Fibroblast of mammary gland (primary cell): ENCODE results near the gene PLEKHA1.

ENCODE experiments used
- DNase-seq: peaks from one replicate; pipeline ENCODE4 v3.0.0-alpha.2; 2010; ENCODE audit warnings: low read depth
- H3K4me3 ChIP-seq: 2 replicates; pipeline ENCODE4 v1.5.1; 2011; ENCODE audit warnings: low read depth, mild to moderate bottlenecking, low read length, moderate library complexity; ENCODE audit not compliant: control insufficient read depth
- CTCF ChIP-seq: conservative IDR thresholded peaks from 2 replicates; pipeline ENCODE4 v1.5.1; 2011; ENCODE audit warnings: low read depth, low read length, inconsistent platforms; ENCODE audit not compliant: control insufficient read depth, insufficient read depth

The PLEKHA1 gene

GRCh38 chr10:122463466-122464249 is 89.2 kb downstream of the PLEKHA1 start:
- TF ChIP-seq CTCF = no peak
- peak overlapping the region; percentile 94 for H3K4me3 ChIP-seq
- no peak for DNase-seq

DNA sequence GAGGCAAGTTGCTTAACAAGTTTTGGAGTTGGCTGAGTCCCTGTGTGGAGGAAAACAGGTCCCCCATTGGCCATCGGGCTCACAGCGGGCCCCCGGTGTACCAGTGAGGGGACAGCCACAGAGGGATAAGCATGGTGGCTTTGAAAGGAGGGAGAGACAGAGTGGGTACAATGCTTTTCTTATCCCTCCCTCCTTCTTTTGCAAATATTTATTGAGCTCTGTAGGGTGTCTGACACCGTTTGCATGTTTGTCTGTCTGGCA is 89.7 kb downstream of the PLEKHA1 start:
- no peak for DNase-seq
- TF ChIP-seq CTCF = no peak
- H3K4me3 ChIP-seq = peak overlapping the region; percentile 94

DNA sequence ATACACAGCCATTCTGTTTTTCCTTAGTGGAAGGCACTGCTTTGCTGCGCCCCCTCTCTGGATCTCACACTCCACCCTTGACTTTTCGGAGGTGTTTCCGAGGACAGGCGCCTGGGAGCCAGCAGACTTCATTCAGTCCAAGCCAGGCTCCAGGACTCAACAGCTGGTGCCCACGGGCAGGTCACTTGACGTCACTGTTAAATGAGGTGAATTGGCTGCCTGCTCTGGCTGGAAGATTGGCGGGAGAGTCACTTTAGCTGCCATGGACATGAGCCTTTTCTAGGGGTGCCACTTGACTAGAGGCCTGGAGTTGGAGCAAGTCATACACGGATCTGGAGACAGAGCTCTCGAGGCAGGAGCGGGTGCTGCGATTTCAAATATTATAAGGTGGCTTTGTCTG is 90.1 kb downstream of the PLEKHA1 start:
- DNase-seq = no peak
- peak overlapping the region; percentile 94 for H3K4me3 ChIP-seq

GRCh38 chr10:122465401-122466040 is 91.0 kb downstream of the PLEKHA1 start:
- H3K4me3 ChIP-seq = peak overlapping the region; percentile 9
- no peak for TF ChIP-seq CTCF
- no peak for DNase-seq

More for the DNA sequence above, 90.1 kb downstream of the PLEKHA1 start:
- no peak for TF ChIP-seq CTCF

GRCh38 chr10:122466951-122467381 is 92.5 kb downstream of the PLEKHA1 start:
- no peak for DNase-seq
- no peak for TF ChIP-seq CTCF
- H3K4me3 ChIP-seq = no peak overlapping the region

DNA sequence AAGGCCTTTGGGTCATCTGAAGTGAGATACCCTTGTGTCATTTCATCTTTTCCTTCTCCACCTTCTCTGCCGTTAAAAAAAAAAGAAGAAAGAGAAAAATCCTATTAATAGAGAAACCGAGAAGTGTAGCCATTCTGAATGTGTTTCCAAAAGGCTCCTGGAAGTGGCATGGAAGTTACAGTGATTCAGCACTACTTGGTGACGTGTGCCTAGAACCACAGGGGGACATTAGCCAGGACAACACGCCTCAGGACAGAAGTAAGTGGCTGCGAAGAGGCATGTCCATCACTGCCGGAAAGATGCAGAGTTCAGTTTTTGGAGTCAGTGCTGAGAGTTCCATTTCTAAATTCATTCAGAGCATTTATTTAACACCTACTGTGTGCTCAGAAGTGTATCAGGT is 93.2 kb downstream of the PLEKHA1 start:
- DNase-seq = no peak
- TF ChIP-seq CTCF = no peak
- no peak overlapping the region for H3K4me3 ChIP-seq
